GM21717 (cell line): ENCODE measurements around the gene FEZF2.

Experiments
- ATAC-seq: cut with Tn5 transposase; IDR thresholded peaks from one replicate; pipeline ENCODE4 v1.9.1; 2021; ENCODE audit warnings: mild to moderate bottlenecking, moderate library complexity; ENCODE audit not compliant: unreplicated experiment

FEZF2 gene

GRCh38 chr3:62332835-62333244 is 40.5 kb downstream of the FEZF2 start:
- ATAC-seq = no peak

GRCh38 chr3:62332017-62332416 is 41.3 kb downstream of the FEZF2 start:
- no peak for ATAC-seq

- no peak for ATAC-seq
Observed at GRCh38 chr3:62329971-62330370, 43.4 kb downstream of the FEZF2 start.

DNA sequence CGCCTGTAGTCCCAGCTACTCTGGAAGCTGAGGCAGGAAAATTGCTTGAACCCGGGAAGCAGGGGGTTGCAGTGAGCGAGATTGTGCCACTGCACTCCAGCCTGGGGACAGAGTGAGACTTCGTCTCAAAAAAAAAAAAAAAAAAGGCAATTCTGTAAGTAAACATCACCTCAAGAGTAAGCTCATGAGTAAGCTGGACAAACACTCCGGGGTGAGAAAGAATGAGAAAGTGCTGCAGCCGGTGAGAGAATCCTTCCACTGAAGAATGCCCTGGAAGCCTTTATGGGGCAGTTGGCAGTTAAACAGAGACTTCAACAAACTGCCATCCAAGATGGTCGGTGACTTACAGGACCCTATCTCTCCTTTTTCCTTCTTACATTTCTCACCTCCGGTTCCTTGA is 47.5 kb downstream of the FEZF2 start:
- no peak for ATAC-seq

- ATAC-seq = no peak
Observed at GRCh38 chr3:62323241-62323640, 50.1 kb downstream of the FEZF2 start.
